K562 (cell line): ENCODE measurements around the gene ADD2. TPM values are rescaled to one million over a fixed set of nuclear protein-coding genes. Genes with fewer than 3 reads are reported as not detected.

Experiments
- ATAC-seq: fragments of 200-7000 bp; cut with Tn5 transposase; 3 replicates; pipeline ENCODE4 v1.9.1; 2020; ENCODE audit warnings: moderate library complexity
- BruUV-seq: library from RNA; stranded (reverse); fragments of 400-500 nt; replicated peaks from 2 replicates; lab custom pipeline; 2021; lab: Mats Ljungman, UMichigan
- CTCF ChIA-PET: fragments of 300-600 bp; formaldehyde crosslinking; extraction: SDS; loops from one replicate; lab custom pipeline; 2021; ENCODE audit warnings: low intra/inter-chr PET ratio; lab: Yijun Ruan, JAX
- POLR2A ChIA-PET: fragments of 300-600, 350-650 bp; sonication (Branson Sonifier 250); formaldehyde crosslinking; extraction: SDS; loops from one replicate; lab custom pipeline; 2021; ENCODE audit warnings: antibody characterized with exemption, inconsistent platforms; lab: Yijun Ruan, JAX
- DNase-seq, 4 experiments: peaks; one replicate each; pipeline versions ENCODE4 v3.0.0 to v3.0.0-alpha.2; 2011 to 2018; ENCODE audit warnings: low spot score in 3 of 4, mixed read lengths in 3 of 4; ENCODE audit errors: extremely low read depth in 1 of 4
- FAIRE-seq: peaks from 2 replicates; lab custom pipeline; 2011; peaks lifted over from hg19 to GRCh38; lab: Jason Lieb, UNC
- H2AFZ ChIP-seq: 2 replicates; pipeline ENCODE4 v1.6.0; 2011; ENCODE audit warnings: low read depth, low read length, control low read depth, inconsistent platforms
- H3K27ac ChIP-seq: fragments of 200-600 bp; 3 replicates; pipeline ENCODE4 v1.8.0; 2011; ENCODE audit warnings: low read depth, mild to moderate bottlenecking, control low read depth, inconsistent platforms, low read length, moderate library complexity, mixed read lengths; ENCODE audit errors: extremely low read depth
- H3K27me3 ChIP-seq, 2 experiments: fragments of 300-600 bp in 1 of 2; 2 replicates in 1 of 2; 3 replicates in 1 of 2; pipeline versions ENCODE4 v1.6.0 to v1.8.0; 2011; ENCODE audit warnings: inconsistent platforms in 2 of 2, low read length in 2 of 2, mild to moderate bottlenecking in 1 of 2, mixed read lengths in 1 of 2, moderate library complexity in 1 of 2; ENCODE audit not compliant: control insufficient read depth in 2 of 2, insufficient read depth in 2 of 2
- H3K36me3 ChIP-seq: fragments of 300-600 bp; 3 replicates; pipeline ENCODE4 v1.8.0; 2011; ENCODE audit warnings: mild to moderate bottlenecking, low read length, inconsistent platforms; ENCODE audit not compliant: control insufficient read depth, insufficient read depth
- H3K4me1 ChIP-seq, 2 experiments: fragments of 200-600 bp in 1 of 2; replicated peaks in 1 of 2; 2 replicates in 1 of 2; 3 replicates in 1 of 2; pipeline versions ENCODE4 v1.5.1 to v1.8.0; 2011; ENCODE audit warnings: inconsistent platforms in 2 of 2, low read length in 2 of 2, mild to moderate bottlenecking in 1 of 2, mixed read lengths in 1 of 2, moderate library complexity in 1 of 2; ENCODE audit not compliant: control insufficient read depth in 2 of 2, insufficient read depth in 2 of 2
- H3K4me2 ChIP-seq: 2 replicates; pipeline ENCODE4 v1.6.1; 2011; ENCODE audit warnings: low read length, control low read depth, inconsistent platforms, mixed read lengths; ENCODE audit not compliant: insufficient read depth
- H3K4me3 ChIP-seq: fragments of 200-600 bp; sonication (generic), shearing (Covaris generic); 2 replicates; pipeline ENCODE4 v1.5.1; 2016; ENCODE audit warnings: control low read depth, inconsistent platforms
- H3K79me2 ChIP-seq: fragments of 200-600 bp; 3 replicates; pipeline ENCODE4 v1.8.0; 2011; ENCODE audit warnings: low read length, inconsistent platforms; ENCODE audit not compliant: control insufficient read depth, insufficient read depth
- H3K9ac ChIP-seq, 2 experiments: 2 replicates each; pipeline versions ENCODE4 v1.6.0 to v1.6.1; 2011; ENCODE audit warnings: low read depth in 2 of 2, low read length in 2 of 2, control low read depth in 1 of 2, inconsistent platforms in 1 of 2, mild to moderate bottlenecking in 1 of 2, mixed read lengths in 1 of 2; ENCODE audit not compliant: insufficient read depth in 1 of 2
- H3K9me1 ChIP-seq: one replicate; pipeline ENCODE4 v1.6.0; 2011; ENCODE audit warnings: inconsistent platforms, mild to moderate bottlenecking, low read length, moderate library complexity; ENCODE audit not compliant: control insufficient read depth, insufficient read depth
- H3K9me3 ChIP-seq: replicated peaks from 2 replicates; pipeline ENCODE4 v1.5.1; 2011; ENCODE audit warnings: low read depth, low read length, inconsistent platforms; ENCODE audit not compliant: control insufficient read depth, insufficient read depth
- H4K20me1 ChIP-seq: replicated peaks from 2 replicates; pipeline ENCODE4 v1.6.1; 2011; ENCODE audit warnings: low read length, inconsistent platforms, mixed read lengths; ENCODE audit not compliant: control insufficient read depth, insufficient read depth
- CTCF ChIP-seq, 3 experiments: IDR thresholded peaks in 2 of 3; conservative IDR thresholded peaks in 1 of 3; 2 replicates each; pipeline ENCODE4 v1.5.1; 2011 to 2012; ENCODE audit warnings: low read length in 3 of 3, mild to moderate bottlenecking in 3 of 3, control low read depth in 2 of 3, improper control_type of control experiment in 1 of 3, inconsistent platforms in 1 of 3, low read depth in 1 of 3, mixed read lengths in 1 of 3, moderate library complexity in 1 of 3; ENCODE audit not compliant: insufficient read depth in 2 of 3
- EWSR1 ChIP-seq: fragments of 450-650 bp; IDR thresholded peaks from 2 replicates; pipeline ENCODE4 v1.6.1; 2018; ENCODE audit warnings: borderline replicate concordance, mild to moderate bottlenecking, low read depth, moderate library complexity; ENCODE audit not compliant: partially characterized antibody
- NFIC ChIP-seq: fragments of 450-650 bp; IDR thresholded peaks from 2 replicates; pipeline ENCODE4 v1.6.1; 2017; ENCODE audit warnings: mild to moderate bottlenecking, inconsistent platforms
- RAD21 ChIP-seq, 2 experiments: fragments of 250-450 bp in 1 of 2; fragments of 450-650 bp in 1 of 2; sonication (Bioruptor Pico) in 1 of 2; formaldehyde crosslinking in 1 of 2; IDR thresholded peaks in 1 of 2; conservative IDR thresholded peaks in 1 of 2; 2 replicates each; pipeline versions ENCODE4 v1.4.0 to v1.8.0; 2020 to 2022; ENCODE audit warnings: mild to moderate bottlenecking in 2 of 2, moderate library complexity in 1 of 2
- SMC3 ChIP-seq: conservative IDR thresholded peaks from 2 replicates; pipeline ENCODE4 v1.6.1; 2011; ENCODE audit warnings: low read depth, low read length, improper control_type of control experiment; ENCODE audit not compliant: insufficient read depth
- WGBS: fragments of 100-300 bp; shearing (Covaris generic); methylation state at CpG from one replicate; pipeline ENCODE4 v1.1.6; 2016; ENCODE audit warnings: low coverage, mixed read lengths; ENCODE audit not compliant: insufficient coverage; ENCODE audit errors: missing lambda C conversion rate; 5-methylcytosine and 5-hydroxymethylcytosine counted together
- in situ Hi-C: fragments of 300-500 bp; cut with MboI; formaldehyde crosslinking; loops from 4 replicates; pipeline ENCODE4 v1.15.0; 2018; ENCODE audit warnings: inconsistent platforms, mixed read lengths
- intact Hi-C: fragments of 100-400 bp; cut with micrococcal nuclease; formaldehyde crosslinking; loops from 2 replicates; pipeline ENCODE4 v1.14.2; 2022
- polyA plus RNA-seq, 8 experiments: library from polyadenylated mRNA; depleted of rRNA in 4 of 8; stranded (reverse) in 5 of 8; unstranded in 3 of 8; fragments of >200 nt; fragmentation: Nextera tagmentation in 2 of 8; fragmentation: Illumina TruSeq in 1 of 8; extraction: Ambion mirVana in 2 of 8; extraction: Trizol in 1 of 8; gene quantifications; 2 replicates each; pipeline versions ENCODE4 v1.2.1 to v1.2.3, GENCODE V29; 2011 to 2014; ENCODE audit warnings: inconsistent platforms in 1 of 8, missing spikeins in 1 of 8
- total RNA-seq, 7 experiments: library from RNA; depleted of rRNA in 6 of 7; stranded (reverse); fragments of >200 nt in 6 of 7; fragmentation: Illumina TruSeq in 2 of 7; extraction: Trizol in 2 of 7; gene quantifications; 2 replicates each; pipeline versions ENCODE4 v1.2.1 to v1.2.3, GENCODE V29; 2011 to 2021; ENCODE audit warnings: low replicate concordance in 1 of 7
- TF ChIP-seq, protein P1 (sequence below), 2 experiments: fragments of 450-650 bp; formaldehyde crosslinking in 1 of 2; IDR thresholded peaks; 2 replicates each; pipeline versions ENCODE4 v1.4.0 to v1.6.1; 2014 to 2020; ENCODE audit warnings: mild to moderate bottlenecking in 2 of 2, borderline replicate concordance in 1 of 2, low read depth in 1 of 2
- TF ChIP-seq, protein P2 (sequence below): fragments of 250-450 bp; sonication (Bioruptor Pico); IDR thresholded peaks from 2 replicates; pipeline ENCODE4 v1.9.0; 2021; ENCODE audit warnings: mild to moderate bottlenecking

The ADD2 gene
- total and polyA plus RNA-seq, 9 of the 15 experiments (the other 6 are each of a cell fraction or from before 2014, with no cell fraction given): 3.5 to 63.0 (median 36.2) TPM

- ChIA-PET CTCF (interaction anchor here (0.7 to 1.3 kb wide), 4 partner anchors 26 to 1609 kb away, joined by 3 to 5 read pairs (median 4); no protein-coding TSS in a partner anchor), POLR2A (no interaction called here)
- in situ Hi-C loops (loop anchor here (10.0 to 25.0 kb wide), 2 partner anchors 329 to 731 kb away; partner anchors contain the start of gene MXD1), intact Hi-C loops (loop anchor here (2.0 to 10.0 kb wide), 2 partner anchors 89 to 303 kb away; partner anchors contain the start of gene TGFA)
- no TSS peak for BruUV-seq
- Histone ChIP-seq H4K20me1 (no peaks in the 10 kb centered on the region), H3K4me2 (no peak overlapping the region), H3K4me3 (no peak overlapping the region), H2AFZ (no peak overlapping the region), H3K36me3 (no peaks in the 10 kb centered on the region), H3K9ac (no peak overlapping the region), H3K9me3 (no peaks in the 10 kb centered on the region), H3K4me1 (no peaks in the 10 kb centered on the region), H3K27ac (no peak overlapping the region), H3K9me1 (no peaks in the 10 kb centered on the region), H3K27me3 (peaks cover 4 to 12% of the 10 kb centered on the region in 2 experiments; a peak in 2 of 5 replicates), H3K79me2 (no peaks in the 10 kb centered on the region)
- 13% methylated on average over 11 of the region's 12 CpGs for WGBS
- TF ChIP-seq SMC3: peak; percentile 35; the same call in 1 of the 2 replicates
- TF ChIP-seq RAD21 (CRISPR knock-in tag; conservative IDR thresholded peaks at IDR 0.05 in 1 of 2, IDR thresholded peaks at IDR 0.05 in 1 of 2): peak; percentile 29 to 69
- TF ChIP-seq NFIC: peak; percentile 53; the same call in 1 of the 2 replicates
- TF ChIP-seq, protein P1, sequence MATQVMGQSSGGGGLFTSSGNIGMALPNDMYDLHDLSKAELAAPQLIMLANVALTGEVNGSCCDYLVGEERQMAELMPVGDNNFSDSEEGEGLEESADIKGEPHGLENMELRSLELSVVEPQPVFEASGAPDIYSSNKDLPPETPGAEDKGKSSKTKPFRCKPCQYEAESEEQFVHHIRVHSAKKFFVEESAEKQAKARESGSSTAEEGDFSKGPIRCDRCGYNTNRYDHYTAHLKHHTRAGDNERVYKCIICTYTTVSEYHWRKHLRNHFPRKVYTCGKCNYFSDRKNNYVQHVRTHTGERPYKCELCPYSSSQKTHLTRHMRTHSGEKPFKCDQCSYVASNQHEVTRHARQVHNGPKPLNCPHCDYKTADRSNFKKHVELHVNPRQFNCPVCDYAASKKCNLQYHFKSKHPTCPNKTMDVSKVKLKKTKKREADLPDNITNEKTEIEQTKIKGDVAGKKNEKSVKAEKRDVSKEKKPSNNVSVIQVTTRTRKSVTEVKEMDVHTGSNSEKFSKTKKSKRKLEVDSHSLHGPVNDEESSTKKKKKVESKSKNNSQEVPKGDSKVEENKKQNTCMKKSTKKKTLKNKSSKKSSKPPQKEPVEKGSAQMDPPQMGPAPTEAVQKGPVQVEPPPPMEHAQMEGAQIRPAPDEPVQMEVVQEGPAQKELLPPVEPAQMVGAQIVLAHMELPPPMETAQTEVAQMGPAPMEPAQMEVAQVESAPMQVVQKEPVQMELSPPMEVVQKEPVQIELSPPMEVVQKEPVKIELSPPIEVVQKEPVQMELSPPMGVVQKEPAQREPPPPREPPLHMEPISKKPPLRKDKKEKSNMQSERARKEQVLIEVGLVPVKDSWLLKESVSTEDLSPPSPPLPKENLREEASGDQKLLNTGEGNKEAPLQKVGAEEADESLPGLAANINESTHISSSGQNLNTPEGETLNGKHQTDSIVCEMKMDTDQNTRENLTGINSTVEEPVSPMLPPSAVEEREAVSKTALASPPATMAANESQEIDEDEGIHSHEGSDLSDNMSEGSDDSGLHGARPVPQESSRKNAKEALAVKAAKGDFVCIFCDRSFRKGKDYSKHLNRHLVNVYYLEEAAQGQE (IDR thresholded peaks at IDR 0.05; ENCODE audit: borderline replicate concordance): peak; percentile 46; the same call in 1 of the 2 replicates
- TF ChIP-seq, protein P1 (CRISPR knock-in tag; IDR thresholded peaks at IDR 0.05; ENCODE audit: low read depth): no peak
- TF ChIP-seq EWSR1: no peak
- TF ChIP-seq, protein P2, sequence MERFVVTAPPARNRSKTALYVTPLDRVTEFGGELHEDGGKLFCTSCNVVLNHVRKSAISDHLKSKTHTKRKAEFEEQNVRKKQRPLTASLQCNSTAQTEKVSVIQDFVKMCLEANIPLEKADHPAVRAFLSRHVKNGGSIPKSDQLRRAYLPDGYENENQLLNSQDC: no peak
- TF ChIP-seq CTCF (IDR thresholded peaks at IDR 0.05 in 2 of 3, conservative IDR thresholded peaks at IDR 0.05 in 1 of 3; ENCODE audit: insufficient read depth in 2 of 3, low read depth in 1 of 3, low read length in 3 of 3): peak; percentile 76 to 77 (median 76)
- peak; percentile 72 for ATAC-seq
- DNase-seq: peak; percentile 61 to 64 (median 63)
- peak; percentile 61 for FAIRE-seq
Observed at GRCh38 chr2:70643715-70644114, 124.3 kb downstream of the ADD2 start.
